GM21619 (cell line): Measurements from ENCODE around the gene EIF2A.

ENCODE experiments used
- ATAC-seq: cut with Tn5 transposase; IDR thresholded peaks from one replicate; pipeline ENCODE4 v1.9.1; 2021; ENCODE audit not compliant: unreplicated experiment

Gene EIF2A

DNA sequence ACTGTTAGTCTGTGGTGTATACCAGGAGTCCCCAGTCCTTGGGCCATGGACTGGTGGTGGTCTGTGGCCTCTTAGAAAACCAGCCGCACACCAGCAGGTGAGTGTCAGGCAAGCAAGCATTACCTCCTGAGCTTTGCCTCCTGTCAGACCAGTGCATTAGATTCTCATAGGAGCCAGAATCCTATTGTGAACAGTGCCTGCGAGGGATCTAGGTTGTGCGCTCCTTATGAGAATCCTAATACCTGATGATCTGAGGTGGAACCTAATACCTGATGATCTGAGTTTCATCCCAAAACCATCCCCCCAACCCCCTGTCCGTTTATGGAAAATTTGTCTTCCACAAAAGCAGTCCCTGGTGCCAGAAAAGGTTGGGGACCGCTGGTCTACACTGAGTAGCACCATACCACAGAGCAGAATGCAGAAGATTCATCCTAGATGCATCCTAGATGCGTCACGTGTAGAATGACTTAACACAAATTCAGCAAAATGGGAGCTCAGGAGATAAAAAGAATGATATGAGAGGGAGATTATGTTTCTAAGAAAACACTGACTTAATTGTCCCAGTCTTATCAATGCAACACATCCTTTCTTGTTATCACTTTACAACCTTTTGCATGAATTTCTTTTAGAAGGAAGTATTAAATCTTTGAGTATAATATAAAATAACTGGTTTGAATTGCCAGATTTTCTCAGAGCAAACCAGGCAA, 85.1 kb downstream of the EIF2A start:
- ATAC-seq, result no peak

DNA sequence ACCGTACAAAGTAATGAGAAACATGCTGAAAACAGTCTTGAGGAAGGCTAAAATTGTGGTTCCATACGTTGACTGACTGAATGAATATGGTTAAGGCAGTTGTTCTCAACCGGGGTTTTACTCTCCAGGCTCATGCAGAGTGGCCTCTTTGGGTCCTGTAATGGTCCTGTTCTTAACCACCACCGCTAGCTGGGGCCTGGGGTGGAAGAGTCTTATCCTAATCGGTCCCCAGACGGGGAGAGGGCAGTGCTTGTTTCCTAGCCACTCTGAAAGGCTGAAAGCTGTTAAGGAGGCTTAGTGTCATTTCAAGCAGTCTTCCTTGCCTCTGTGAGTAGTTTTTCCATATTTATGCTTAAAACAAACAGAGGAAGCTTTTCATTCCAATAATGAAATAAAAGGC, 88.5 kb downstream of the EIF2A start:
- ATAC-seq, result no peak

DNA sequence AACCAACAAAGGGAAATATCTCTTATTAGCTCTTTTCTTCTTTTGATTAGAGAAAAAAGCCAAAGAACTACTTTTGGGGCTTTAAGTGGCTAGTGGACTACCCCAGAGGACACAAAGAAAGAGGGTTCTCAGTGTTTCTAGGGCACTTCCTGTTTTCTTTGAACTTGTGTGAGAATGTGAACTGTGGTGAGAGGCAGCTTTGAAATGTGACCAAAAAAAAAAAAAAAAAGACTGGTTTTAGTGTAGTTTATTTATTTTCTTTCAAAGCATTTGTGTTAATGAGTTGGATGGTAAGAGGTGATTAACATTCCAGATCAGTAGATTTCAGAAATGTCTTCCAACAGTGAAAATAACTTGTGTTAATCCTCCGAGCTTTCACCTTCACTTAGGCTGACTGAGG, 88.9 kb downstream of the EIF2A start:
- ATAC-seq, result peak; percentile 80
